Left ventricle myocardium inferior (tissue), 1 donor: ENCODE data around the gene NUDT14. TPM values are rescaled to one million over a fixed set of nuclear protein-coding genes. Genes with fewer than 3 reads are reported as not detected.

Experiments used
- DNase-seq: peaks from one replicate; pipeline ENCODE4 v3.0.0-alpha.2; 2020
- H3K27ac ChIP-seq: fragments of 200-600 bp; replicated peaks from 2 replicates; pipeline ENCODE4 v1.8.0; 2021
- H3K27me3 ChIP-seq: fragments of 200-600 bp; 2 replicates; pipeline ENCODE4 v1.8.0; 2021; ENCODE audit warnings: low read depth
- H3K36me3 ChIP-seq: fragments of 200-600 bp; 2 replicates; pipeline ENCODE4 v1.8.0; 2021
- H3K4me1 ChIP-seq: fragments of 200-600 bp; 2 replicates; pipeline ENCODE4 v1.8.0; 2021
- H3K4me3 ChIP-seq: fragments of 200-600 bp; 2 replicates; pipeline ENCODE4 v1.8.0; 2021; ENCODE audit warnings: mild to moderate bottlenecking, moderate library complexity
- H3K9me3 ChIP-seq: fragments of 200-600 bp; replicated peaks from 2 replicates; pipeline ENCODE4 v1.8.0; 2021
- intact Hi-C: fragments of 100-400 bp; cut with micrococcal nuclease; formaldehyde crosslinking; loops from one replicate; pipeline ENCODE4 v1.11.0; 2022
- total RNA-seq: library from RNA; stranded (reverse); fragmentation: NEBNext Ultra II Directional; extraction: Animal tissue kit (Norgen Biotek cat#: 25700); gene quantifications from one replicate; pipeline ENCODE4 v1.2.1, GENCODE V29; 2021
- TF ChIP-seq, protein P1 (sequence below): fragments of 200-600 bp; IDR thresholded peaks from 2 replicates; pipeline ENCODE4 v1.8.0; 2021; ENCODE audit warnings: antibody characterized with exemption, mild to moderate bottlenecking, borderline replicate concordance
- donor health status: DM: no; HTN: yes; CAD: no; lungs with severe emphysema.

Gene NUDT14
- total RNA-seq, 1 donor from 2014 or later = 22.9 TPM

GRCh38 chr14:105145381-105146180, 35.5 kb downstream of the NUDT14 start:
- H3K36me3 ChIP-seq = peaks cover 81% of the 10 kb centered on the region

DNA sequence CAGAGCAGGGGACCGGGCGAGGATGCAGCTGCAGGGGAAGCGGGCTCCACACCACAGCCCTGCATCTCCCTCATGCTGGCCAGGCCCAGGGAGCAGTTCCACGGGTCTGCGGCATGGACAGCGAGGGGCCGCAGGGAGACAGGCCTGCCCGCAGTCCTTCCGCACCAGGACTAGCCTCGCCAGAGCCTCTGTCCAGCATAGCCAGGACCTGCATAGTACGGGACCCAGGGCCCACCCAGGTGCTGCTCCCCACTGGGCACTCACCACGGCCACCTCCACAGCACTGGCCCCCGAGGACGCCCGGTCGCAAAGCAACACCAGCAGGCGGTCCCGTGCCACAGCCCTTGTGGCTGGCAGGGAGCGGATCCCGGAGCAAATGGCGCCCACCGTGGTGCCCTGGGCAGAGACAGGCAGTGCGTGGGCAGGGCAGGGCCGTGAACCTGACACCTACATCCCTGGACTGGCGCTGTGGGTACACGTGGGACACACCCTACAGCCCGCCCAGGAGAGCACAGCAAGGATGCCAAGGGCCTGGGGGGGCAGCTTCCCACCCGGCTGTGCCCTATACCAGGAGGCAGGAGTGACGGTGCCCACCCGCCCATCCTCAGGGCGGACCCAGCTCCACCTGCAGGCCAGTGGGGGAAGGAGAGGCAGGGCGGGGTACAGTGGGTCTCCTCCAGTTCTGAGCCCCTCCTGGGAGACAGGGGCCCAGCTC, 36.3 kb downstream of the NUDT14 start:
- intact Hi-C loops = no loop called here
- TF ChIP-seq, protein P1, sequence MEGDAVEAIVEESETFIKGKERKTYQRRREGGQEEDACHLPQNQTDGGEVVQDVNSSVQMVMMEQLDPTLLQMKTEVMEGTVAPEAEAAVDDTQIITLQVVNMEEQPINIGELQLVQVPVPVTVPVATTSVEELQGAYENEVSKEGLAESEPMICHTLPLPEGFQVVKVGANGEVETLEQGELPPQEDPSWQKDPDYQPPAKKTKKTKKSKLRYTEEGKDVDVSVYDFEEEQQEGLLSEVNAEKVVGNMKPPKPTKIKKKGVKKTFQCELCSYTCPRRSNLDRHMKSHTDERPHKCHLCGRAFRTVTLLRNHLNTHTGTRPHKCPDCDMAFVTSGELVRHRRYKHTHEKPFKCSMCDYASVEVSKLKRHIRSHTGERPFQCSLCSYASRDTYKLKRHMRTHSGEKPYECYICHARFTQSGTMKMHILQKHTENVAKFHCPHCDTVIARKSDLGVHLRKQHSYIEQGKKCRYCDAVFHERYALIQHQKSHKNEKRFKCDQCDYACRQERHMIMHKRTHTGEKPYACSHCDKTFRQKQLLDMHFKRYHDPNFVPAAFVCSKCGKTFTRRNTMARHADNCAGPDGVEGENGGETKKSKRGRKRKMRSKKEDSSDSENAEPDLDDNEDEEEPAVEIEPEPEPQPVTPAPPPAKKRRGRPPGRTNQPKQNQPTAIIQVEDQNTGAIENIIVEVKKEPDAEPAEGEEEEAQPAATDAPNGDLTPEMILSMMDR = no peak
- peak; percentile 10 for DNase-seq

More at GRCh38 chr14:105145381-105146180, 35.5 kb downstream of the NUDT14 start:
- intact Hi-C loops = no loop called here
- H3K27ac ChIP-seq = no peak overlapping the region
- no peaks in the 10 kb centered on the region for H3K4me1 ChIP-seq
- H3K9me3 ChIP-seq = peaks cover 9% of the 10 kb centered on the region
- no peak overlapping the region for H3K4me3 ChIP-seq
- TF ChIP-seq, protein P1 = no peak
- H3K27me3 ChIP-seq = no peaks in the 10 kb centered on the region
- no peak for DNase-seq

GRCh38 chr14:105144026-105144665, 37.0 kb downstream of the NUDT14 start:
- Histone ChIP-seq H3K4me1 (no peaks in the 10 kb centered on the region), H3K27me3 (no peaks in the 10 kb centered on the region), H3K36me3 (peaks cover 84% of the 10 kb centered on the region), H3K27ac (no peak overlapping the region), H3K4me3 (no peak overlapping the region), H3K9me3 (peaks cover 23% of the 10 kb centered on the region)
- no peak for DNase-seq
- intact Hi-C loops = no loop called here
- TF ChIP-seq, protein P1 = no peak

More for the DNA sequence above, 36.3 kb downstream of the NUDT14 start:
- Histone ChIP-seq H3K4me3 (no peak overlapping the region), H3K4me1 (no peaks in the 10 kb centered on the region), H3K27me3 (no peaks in the 10 kb centered on the region), H3K36me3 (peaks cover 83% of the 10 kb centered on the region), H3K27ac (no peak overlapping the region), H3K9me3 (peaks cover 16% of the 10 kb centered on the region)

DNA sequence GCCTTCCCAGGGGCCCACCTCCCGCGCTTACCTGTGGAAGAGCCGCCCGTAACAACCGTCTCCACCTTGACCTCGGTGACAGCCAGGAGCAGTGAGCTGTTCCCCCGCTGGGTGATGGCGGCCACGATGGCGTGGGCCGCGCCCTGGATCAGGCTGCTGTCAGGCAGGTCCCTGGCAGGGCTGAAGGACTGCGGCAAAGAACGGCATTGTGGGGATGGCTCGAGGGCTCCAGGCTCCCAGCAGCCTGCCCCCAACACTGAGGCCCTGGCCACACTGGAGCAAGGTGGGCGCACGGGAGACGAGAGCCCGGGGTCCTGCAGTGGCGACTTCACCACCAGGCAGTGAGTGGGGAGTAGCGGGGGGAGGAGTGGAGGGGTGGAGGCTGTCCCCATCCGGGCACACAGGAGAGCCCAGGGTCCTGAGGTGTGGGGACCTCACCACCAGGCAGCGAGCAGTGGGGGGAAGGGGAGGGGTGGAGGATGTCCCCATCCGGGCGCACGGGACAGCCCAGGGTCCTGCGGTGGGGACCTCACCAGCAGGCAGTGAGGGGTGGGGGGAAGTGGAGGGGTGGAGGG, 37.6 kb downstream of the NUDT14 start:
- Histone ChIP-seq H3K36me3 (peaks cover 78% of the 10 kb centered on the region), H3K27me3 (no peaks in the 10 kb centered on the region), H3K27ac (no peak overlapping the region), H3K9me3 (peaks cover 26% of the 10 kb centered on the region), H3K4me1 (no peaks in the 10 kb centered on the region), H3K4me3 (no peak overlapping the region)
- intact Hi-C loops = no loop called here
- TF ChIP-seq, protein P1 = no peak
- DNase-seq = no peak
